Activated CD4-positive, alpha-beta T cell treated with anti-CD3 and anti-CD28 coated beads, Interleukin-2, amount 10 ng/mL, durations not matched to agents 7 days and 5 days (primary cell): ENCODE data around the gene ATG10. TPM values are rescaled to one million over a fixed set of nuclear protein-coding genes. Genes with fewer than 3 reads are reported as not detected.

Experiments
- CTCF ChIA-PET: fragments of 350-600 bp; sonication (Branson Sonifier 250); formaldehyde crosslinking; loops from one replicate; lab custom pipeline; 2021; ENCODE audit warnings: antibody characterized with exemption; lab: Charles Lee
- POLR2A ChIA-PET: fragments of 350-600 bp; sonication (Branson Sonifier 250); formaldehyde crosslinking; loops from one replicate; lab custom pipeline; 2021; ENCODE audit warnings: antibody characterized with exemption; lab: Charles Lee
- DNase-seq: peaks from one replicate; pipeline ENCODE4 v3.0.0-alpha.2; 2020
- H3K27ac Mint-ChIP-seq: one replicate; pipeline ENCODE4 v1.8.0; 2021; ENCODE audit warnings: mild to moderate bottlenecking, moderate library complexity, mixed read lengths
- H3K27me3 Mint-ChIP-seq: one replicate; pipeline ENCODE4 v1.8.0; 2021; ENCODE audit warnings: mixed read lengths
- H3K36me3 Mint-ChIP-seq: one replicate; pipeline ENCODE4 v1.8.0; 2021; ENCODE audit warnings: low read depth, mixed read lengths
- H3K4me1 Mint-ChIP-seq: one replicate; pipeline ENCODE4 v1.8.0; 2021; ENCODE audit warnings: mixed read lengths
- H3K4me3 Mint-ChIP-seq: one replicate; pipeline ENCODE4 v1.8.0; 2021; ENCODE audit warnings: mild to moderate bottlenecking, moderate library complexity, mixed read lengths
- H3K9me3 Mint-ChIP-seq: one replicate; pipeline ENCODE4 v1.8.0; 2021; ENCODE audit warnings: mixed read lengths
- total RNA-seq, 2 experiments: library from RNA; stranded (reverse); gene quantifications; one replicate each; pipeline ENCODE4 v1.2.3, GENCODE V29; 2021

Gene ATG10
- total RNA-seq, 2 experiments from 2014 or later = 6.6 to 9.4 TPM

DNA sequence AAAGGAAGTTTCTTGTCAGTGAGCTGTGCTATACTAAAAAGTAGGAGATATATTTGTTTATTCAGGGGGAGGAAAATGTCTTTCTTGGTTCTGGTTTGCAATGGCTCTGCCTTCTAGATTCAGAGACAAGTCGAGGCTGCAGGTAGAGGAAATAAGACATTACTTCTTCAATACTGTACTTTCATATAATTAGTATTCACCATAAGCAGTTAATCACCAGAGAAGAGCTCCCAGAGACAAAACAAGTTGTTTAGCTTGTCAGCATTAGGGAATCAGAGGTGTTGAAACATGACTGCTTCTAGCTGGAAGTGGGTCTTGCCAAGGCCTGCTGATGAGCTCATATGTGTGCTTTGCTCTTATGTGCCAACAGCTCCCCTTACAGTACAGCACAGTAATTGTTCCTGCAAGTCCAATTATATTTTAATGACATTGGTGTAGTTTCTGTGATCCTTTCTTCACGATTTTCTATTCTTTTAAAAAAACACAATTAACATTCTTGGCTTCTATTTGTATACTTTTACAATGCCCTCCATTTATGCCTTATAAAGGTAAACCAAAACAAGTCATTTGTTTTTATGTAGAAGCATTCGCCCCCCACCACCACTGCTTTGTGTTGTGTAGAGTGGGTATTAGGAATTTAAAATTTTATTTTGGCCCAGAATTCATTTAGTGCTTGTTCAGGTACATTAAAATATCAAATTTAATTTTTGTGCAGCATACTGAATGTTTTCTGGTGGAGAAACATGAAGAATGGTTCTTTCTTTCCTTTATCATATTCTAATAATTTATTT lies 194.1 kb downstream of the ATG10 start:
- Mint-ChIP-seq H3K4me3 (no peak overlapping the region), H3K27me3 (no peaks in the 10 kb centered on the region), H3K4me1 (peaks cover 3% of the 10 kb centered on the region), H3K27ac (no peak overlapping the region), H3K9me3 (no peaks in the 10 kb centered on the region), H3K36me3 (no peaks in the 10 kb centered on the region)
- peak; percentile 58 for DNase-seq
- ChIA-PET POLR2A (no interaction called here), CTCF (interaction anchor here (0.5 to 1.3 kb wide), 9 partner anchors 10 to 907 kb away, joined by 3 to 5 read pairs (median 3); partner anchors contain the start of gene SSBP2)

DNA sequence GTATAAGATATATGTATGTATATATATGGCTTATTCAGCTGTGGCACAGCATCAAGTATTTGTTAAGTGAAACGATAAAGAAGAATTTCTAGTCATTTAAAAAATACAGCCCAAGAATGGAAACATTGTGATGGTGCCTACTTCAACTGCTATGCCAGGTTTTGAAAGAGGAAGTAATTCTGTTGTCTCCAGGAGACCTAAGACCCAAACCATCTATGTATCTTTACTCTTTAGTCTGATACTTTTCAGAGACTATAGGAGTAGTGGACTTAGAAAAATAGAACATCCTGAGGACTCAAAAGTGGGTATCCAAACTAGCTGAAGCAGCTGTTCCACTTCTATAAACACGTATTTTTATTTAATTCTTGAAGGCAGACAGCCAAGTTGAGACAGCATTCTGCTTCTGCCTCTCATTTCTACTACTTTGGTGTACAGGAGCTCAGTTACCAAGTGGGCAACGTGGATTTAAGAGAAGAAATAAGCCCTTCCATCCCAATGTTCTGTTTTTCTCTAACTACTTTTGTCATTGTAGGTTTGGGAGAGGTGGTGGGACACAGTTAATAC lies 195.6 kb downstream of the ATG10 start:
- H3K4me1 Mint-ChIP-seq = peaks cover 3% of the 10 kb centered on the region
- no peaks in the 10 kb centered on the region for H3K36me3 Mint-ChIP-seq
- ChIA-PET CTCF (interaction anchor here (0.6 kb wide), 1 partner anchor 39 kb away, joined by 3 read pairs; no protein-coding TSS in a partner anchor), POLR2A (no interaction called here)
- no peak for DNase-seq
- H3K27ac Mint-ChIP-seq = no peak overlapping the region
- no peaks in the 10 kb centered on the region for H3K9me3 Mint-ChIP-seq
- H3K27me3 Mint-ChIP-seq = no peaks in the 10 kb centered on the region
- H3K4me3 Mint-ChIP-seq = no peak overlapping the region

DNA sequence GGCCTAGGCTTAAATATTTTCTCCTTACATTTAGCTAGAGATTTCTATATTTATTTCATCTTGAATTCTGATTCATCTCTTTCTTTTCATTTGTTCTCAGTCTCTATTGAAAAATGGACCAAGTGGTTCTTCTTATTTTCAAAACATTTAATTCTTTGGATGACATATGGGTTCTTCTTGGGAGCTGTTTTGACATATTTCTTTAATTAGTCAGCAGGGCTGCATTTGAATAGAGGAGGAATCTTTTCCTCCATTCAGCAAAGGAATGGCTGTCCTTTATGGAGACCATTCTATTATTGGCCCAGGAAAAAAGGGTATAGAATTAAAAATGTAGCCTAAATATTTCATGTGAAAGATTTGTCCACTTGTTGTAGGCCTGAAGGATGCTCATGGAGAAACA lies 196.5 kb downstream of the ATG10 start:
- Mint-ChIP-seq H3K27ac (no peak overlapping the region), H3K4me1 (peaks cover 3% of the 10 kb centered on the region), H3K9me3 (no peaks in the 10 kb centered on the region), H3K4me3 (no peak overlapping the region), H3K36me3 (no peaks in the 10 kb centered on the region), H3K27me3 (no peaks in the 10 kb centered on the region)
- ChIA-PET CTCF (no interaction called here), POLR2A (no interaction called here)
- DNase-seq = no peak

DNA sequence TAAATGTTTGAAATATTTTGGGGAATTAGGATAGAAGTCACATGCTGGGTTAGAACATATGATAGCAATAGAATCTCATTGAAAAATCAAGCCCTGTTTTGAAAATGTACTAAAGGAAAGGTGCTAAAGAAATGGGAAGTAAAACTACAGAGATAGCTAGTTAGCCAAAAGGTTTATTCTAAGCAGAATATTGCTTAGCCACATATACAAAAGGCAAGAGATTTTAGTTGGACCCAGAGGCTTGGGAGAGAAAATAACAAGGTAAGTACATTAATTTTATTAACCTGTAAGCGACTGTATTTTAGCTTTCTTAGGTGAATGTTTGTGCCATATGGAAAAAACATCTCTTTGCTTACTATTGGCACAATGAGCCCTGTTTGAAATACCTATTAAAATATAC lies 198.1 kb downstream of the ATG10 start:
- Mint-ChIP-seq H3K27ac (no peak overlapping the region), H3K36me3 (no peaks in the 10 kb centered on the region), H3K4me1 (peaks cover 10% of the 10 kb centered on the region), H3K4me3 (no peak overlapping the region), H3K27me3 (no peaks in the 10 kb centered on the region), H3K9me3 (no peaks in the 10 kb centered on the region)
- ChIA-PET CTCF (no interaction called here), POLR2A (no interaction called here)
- no peak for DNase-seq

DNA sequence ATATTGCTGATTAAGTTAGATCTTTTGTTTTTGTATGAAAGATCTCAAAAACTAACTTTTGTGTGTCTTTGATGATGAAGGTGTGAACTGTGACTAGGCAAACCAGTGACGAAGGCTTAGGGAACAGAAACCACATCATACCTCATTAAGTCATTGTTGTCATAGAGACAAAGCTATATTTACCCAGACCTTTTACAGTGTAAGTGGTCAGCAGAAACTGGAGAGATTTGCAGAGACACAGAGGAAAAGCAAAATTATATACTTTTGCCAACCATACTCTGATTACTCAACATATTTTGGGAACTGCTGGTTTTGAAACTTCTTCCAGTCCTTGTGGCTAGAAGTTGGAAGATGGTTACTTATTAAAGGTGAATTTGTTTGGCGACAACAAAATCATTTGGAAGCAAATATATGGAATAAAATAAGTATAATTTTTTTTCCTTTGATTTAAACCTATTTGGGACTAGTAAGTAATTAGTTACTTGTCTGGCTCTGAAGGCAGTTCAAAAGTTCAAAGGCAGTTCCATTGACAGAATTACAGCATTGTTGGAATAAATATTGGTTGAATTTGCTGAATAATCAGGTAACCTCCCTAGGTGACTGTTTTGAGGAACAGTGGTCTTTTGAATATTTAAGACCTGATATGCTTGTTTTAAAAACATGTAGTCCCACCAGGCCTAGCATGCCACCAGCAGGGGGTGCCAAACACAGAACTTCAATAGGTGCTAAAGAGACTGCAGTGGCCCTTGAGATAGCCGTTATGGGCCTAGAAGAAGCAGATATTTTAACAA lies 202.5 kb downstream of the ATG10 start:
- H3K27ac Mint-ChIP-seq = no peak overlapping the region
- CTCF ChIA-PET = no interaction called here
- H3K36me3 Mint-ChIP-seq = no peaks in the 10 kb centered on the region
- H3K4me3 Mint-ChIP-seq = no peak overlapping the region
- no peaks in the 10 kb centered on the region for H3K27me3 Mint-ChIP-seq
- no peaks in the 10 kb centered on the region for H3K9me3 Mint-ChIP-seq
- peaks cover 7% of the 10 kb centered on the region for H3K4me1 Mint-ChIP-seq
- POLR2A ChIA-PET = no interaction called here
- DNase-seq = peak; percentile 74

DNA sequence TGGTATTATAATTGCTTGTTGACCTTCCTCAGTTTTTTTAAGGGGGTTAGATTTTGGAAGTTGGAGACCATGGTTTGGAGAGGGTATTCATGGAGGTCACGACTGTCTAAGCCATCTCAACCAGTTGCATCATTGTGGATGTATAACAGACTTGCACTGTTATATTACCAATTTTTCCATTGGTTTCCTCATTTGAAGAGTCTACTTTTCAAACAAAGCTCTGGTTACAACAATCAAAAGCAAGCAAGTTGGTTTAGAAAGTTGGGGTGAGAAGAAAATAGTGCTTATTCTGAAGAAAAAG lies 203.0 kb downstream of the ATG10 start:
- ChIA-PET POLR2A (no interaction called here), CTCF (no interaction called here)
- Mint-ChIP-seq H3K9me3 (no peaks in the 10 kb centered on the region), H3K4me1 (peaks cover 7% of the 10 kb centered on the region), H3K27me3 (no peaks in the 10 kb centered on the region), H3K4me3 (no peak overlapping the region), H3K27ac (no peak overlapping the region), H3K36me3 (peaks cover 1% of the 10 kb centered on the region)
- DNase-seq = no peak

DNA sequence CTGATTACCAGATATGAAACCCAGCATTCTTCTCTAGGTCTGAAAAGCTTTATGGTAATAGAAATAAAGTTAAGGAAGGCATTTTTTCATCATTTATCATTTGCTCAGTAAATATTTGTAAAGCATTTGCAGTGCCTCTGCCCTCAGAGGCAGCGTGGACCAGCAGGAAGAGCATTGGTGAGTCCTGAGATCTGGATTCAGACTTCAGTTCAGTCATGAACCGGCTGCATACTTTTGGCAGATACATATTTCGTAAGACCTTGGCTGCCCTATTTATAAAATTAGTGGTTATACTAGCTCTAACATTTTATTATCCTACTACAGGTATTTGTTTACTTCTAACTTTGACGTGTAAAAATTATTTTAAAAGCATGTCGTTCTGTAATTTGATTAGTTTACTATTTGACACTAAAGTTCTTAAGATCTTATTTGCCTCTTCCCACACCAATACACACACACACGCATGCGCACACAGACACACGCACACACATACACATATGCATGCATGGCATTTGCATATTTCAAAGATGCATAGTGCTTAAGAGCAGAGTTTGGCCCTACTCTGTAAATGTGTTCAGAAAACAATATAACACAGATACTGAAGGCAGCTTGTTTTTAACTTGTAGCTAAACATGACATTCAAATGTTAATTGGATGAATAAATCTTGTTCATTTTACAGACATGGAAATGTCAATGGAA lies 204.4 kb downstream of the ATG10 start:
- H3K27ac Mint-ChIP-seq = no peak overlapping the region
- no peak for DNase-seq
- no peaks in the 10 kb centered on the region for H3K27me3 Mint-ChIP-seq
- H3K4me3 Mint-ChIP-seq = no peak overlapping the region
- H3K9me3 Mint-ChIP-seq = no peaks in the 10 kb centered on the region
- H3K4me1 Mint-ChIP-seq = peaks cover 7% of the 10 kb centered on the region
- ChIA-PET POLR2A (no interaction called here), CTCF (interaction anchor here (1.0 kb wide), 1 partner anchor 11 kb away, joined by 3 read pairs; no protein-coding TSS in a partner anchor)
- peaks cover 3% of the 10 kb centered on the region for H3K36me3 Mint-ChIP-seq

DNA sequence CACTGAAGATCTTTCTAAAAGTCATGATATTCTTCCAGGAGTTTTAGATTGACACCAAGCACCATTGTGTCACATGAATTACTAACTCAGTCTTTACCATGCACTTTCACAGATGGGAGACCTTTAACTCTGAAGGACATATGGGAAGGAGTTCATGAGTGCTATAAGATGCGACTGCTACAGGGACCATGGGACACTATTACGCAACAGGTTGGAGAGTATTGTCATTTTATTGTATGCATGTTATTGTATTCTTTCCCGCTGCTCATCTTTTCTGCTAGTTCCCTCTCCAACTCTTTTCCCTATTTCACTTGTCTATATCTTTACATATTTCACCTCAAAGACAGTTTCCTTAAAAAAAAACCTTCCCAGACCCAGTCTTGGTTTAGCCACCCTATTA lies 206.6 kb downstream of the ATG10 start:
- Mint-ChIP-seq H3K9me3 (no peaks in the 10 kb centered on the region), H3K27me3 (no peaks in the 10 kb centered on the region), H3K27ac (no peak overlapping the region), H3K36me3 (peaks cover 3% of the 10 kb centered on the region), H3K4me1 (peaks cover 8% of the 10 kb centered on the region), H3K4me3 (no peak overlapping the region)
- DNase-seq = no peak
- CTCF ChIA-PET = interaction anchor here (1.3 kb wide), 1 partner anchor 13 kb away, joined by 6 read pairs; no protein-coding TSS in a partner anchor
- POLR2A ChIA-PET = no interaction called here

DNA sequence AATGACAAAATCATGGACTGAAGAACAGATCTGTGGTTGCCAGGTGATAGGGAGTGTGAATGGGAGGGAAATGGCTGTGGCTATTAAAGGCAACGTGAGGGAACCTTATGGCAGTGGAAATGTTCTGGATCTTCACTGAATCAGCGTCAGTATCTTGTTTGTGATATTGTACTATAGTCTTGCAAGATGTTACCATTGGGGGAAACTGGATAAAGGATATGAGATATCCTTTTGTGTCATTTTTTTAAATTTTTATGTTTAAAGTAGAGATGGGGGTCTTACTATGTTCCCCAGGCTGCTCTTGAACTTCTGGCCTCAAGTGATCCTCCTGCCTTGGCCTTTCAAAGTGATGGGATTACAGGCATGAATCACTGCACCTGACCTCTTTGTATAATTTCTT lies 210.8 kb downstream of the ATG10 start:
- Mint-ChIP-seq H3K27me3 (no peaks in the 10 kb centered on the region), H3K4me1 (peaks cover 4% of the 10 kb centered on the region), H3K9me3 (no peaks in the 10 kb centered on the region), H3K4me3 (no peak overlapping the region), H3K27ac (no peak overlapping the region), H3K36me3 (peaks cover 3% of the 10 kb centered on the region)
- no peak for DNase-seq
- ChIA-PET POLR2A (no interaction called here), CTCF (interaction anchor here (0.9 kb wide), 1 partner anchor 12 kb away, joined by 3 read pairs; no protein-coding TSS in a partner anchor)

DNA sequence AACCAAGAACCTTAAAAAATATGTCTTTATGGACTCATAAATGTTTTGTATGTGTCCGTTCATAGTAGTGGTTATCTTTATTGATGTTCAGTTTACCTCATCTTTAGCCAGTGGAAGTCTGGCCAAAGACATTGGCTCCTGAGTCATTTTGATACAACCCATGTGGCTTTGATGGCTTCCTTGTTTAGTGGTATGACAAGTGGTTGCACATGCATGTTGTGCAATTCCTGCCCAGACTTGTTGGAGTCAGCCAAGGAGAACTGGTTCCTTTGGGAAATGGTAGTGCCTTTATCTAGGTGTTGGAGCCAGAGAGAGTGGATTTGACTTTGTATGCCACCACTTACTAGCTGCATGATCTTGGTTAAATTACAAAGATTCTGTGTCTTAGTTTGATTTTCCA lies 212.0 kb downstream of the ATG10 start:
- ChIA-PET POLR2A (no interaction called here), CTCF (no interaction called here)
- H3K36me3 Mint-ChIP-seq = peaks cover 3% of the 10 kb centered on the region
- H3K27ac Mint-ChIP-seq = no peak overlapping the region
- H3K27me3 Mint-ChIP-seq = no peaks in the 10 kb centered on the region
- peaks cover 4% of the 10 kb centered on the region for H3K4me1 Mint-ChIP-seq
- no peak for DNase-seq
- H3K9me3 Mint-ChIP-seq = no peaks in the 10 kb centered on the region
- no peak overlapping the region for H3K4me3 Mint-ChIP-seq

DNA sequence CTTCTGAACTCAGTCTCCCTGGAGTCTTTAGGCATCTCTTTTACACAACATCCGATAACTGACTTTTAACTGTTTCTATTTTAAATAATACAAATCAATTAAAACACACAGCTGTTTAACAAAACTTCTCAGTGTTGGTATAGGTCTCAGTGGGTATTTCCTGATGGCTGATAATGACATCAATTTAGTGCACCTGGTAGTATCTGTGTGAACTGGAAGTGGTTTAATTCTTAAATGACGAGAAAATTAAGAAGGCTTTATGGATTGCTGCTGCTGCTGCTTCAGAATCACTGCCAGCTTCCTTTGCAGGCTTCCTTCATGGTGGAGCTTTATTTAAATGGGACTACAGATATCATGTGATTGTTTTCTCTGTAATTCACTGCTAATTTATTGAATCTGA lies 214.0 kb downstream of the ATG10 start:
- no peaks in the 10 kb centered on the region for H3K36me3 Mint-ChIP-seq
- H3K27ac Mint-ChIP-seq = no peak overlapping the region
- H3K4me3 Mint-ChIP-seq = no peak overlapping the region
- peaks cover 4% of the 10 kb centered on the region for H3K4me1 Mint-ChIP-seq
- H3K27me3 Mint-ChIP-seq = no peaks in the 10 kb centered on the region
- H3K9me3 Mint-ChIP-seq = no peaks in the 10 kb centered on the region
- CTCF ChIA-PET = no interaction called here
- POLR2A ChIA-PET = interaction anchor here (0.7 kb wide), 1 partner anchor 96 kb away, joined by 3 read pairs; no protein-coding TSS in a partner anchor
- no peak for DNase-seq

DNA sequence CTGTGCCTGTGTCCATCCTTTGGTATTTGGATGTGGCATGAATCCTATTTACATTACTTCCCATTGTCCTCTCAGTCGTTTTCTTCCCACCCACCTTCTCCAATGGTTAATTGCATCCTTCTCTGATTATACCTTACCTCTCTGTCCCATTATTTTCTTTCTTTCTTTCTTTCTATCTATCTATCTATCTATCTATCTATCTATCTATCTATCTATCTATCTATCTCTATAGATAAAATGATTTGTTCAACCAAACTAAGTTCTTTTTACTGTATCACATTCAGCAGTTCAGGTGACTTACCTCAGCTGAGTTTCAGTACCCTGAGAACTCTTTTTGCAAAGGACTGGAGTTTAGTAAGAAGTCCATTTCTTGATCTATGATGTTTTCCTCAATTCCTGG lies 225.7 kb downstream of the ATG10 start:
- Mint-ChIP-seq H3K4me1 (no peaks in the 10 kb centered on the region), H3K9me3 (no peaks in the 10 kb centered on the region), H3K4me3 (no peak overlapping the region), H3K27me3 (no peaks in the 10 kb centered on the region), H3K36me3 (no peaks in the 10 kb centered on the region), H3K27ac (no peak overlapping the region)
- no peak for DNase-seq
- ChIA-PET POLR2A (no interaction called here), CTCF (no interaction called here)
